ENCODE measurements around the gene MAML2. TPM values are rescaled to one million over a fixed set of nuclear protein-coding genes. Genes with fewer than 3 reads are reported as not detected.

The MAML2 gene
- 10 to 100 TPM; 29.2 to 34.9 TPM for total RNA-seq
- 20.9 to 63.5 reads per million in 2 donors for total RNA-seq

- no peaks in the 10 kb centered on the region for H3K9me3 ChIP-seq (ENCODE audit: control insufficient read depth, low read length, poor library complexity, severe bottlenecking)
- DNase-seq (peak; percentile 81 to 88 (median 81)), ATAC-seq (peak; percentile 92)
- H3K27me3 Mint-ChIP-seq = no peaks in the 10 kb centered on the region
- peak within 1 kb of the TSS; percentile 97 for H3K27ac Mint-ChIP-seq
- peak within 1 kb of the TSS; percentile 98 for H3K4me3 Mint-ChIP-seq
- peaks cover 8% of the 10 kb centered on the region for H3K36me3 Mint-ChIP-seq (ENCODE audit: low read depth)
- peaks cover 41% of the 10 kb centered on the region for H3K4me1 Mint-ChIP-seq
These were observed at the start of gene MAML2 for GRCh38 chr11:96342961-96343711. Gene MAML2 (minus strand): TSS chr11:96343195. CDS start chr11:96341895, 1,300 bp downstream.

- no peak for DNase-seq
- H3K36me3 Mint-ChIP-seq (ENCODE audit: low read depth) = no peaks in the 10 kb centered on the region
- no peaks in the 10 kb centered on the region for H3K27me3 Mint-ChIP-seq
- ATAC-seq = no peak
- no peaks in the 10 kb centered on the region for H3K9me3 ChIP-seq (ENCODE audit: control insufficient read depth, low read length, poor library complexity, severe bottlenecking)
- peak overlapping the region; percentile 8 for H3K27ac Mint-ChIP-seq
- H3K4me3 Mint-ChIP-seq = no peak overlapping the region
- peaks cover 17% of the 10 kb centered on the region for H3K4me1 Mint-ChIP-seq
These were observed 48.8 kb upstream of the MAML2 start for GRCh38 chr11:96391698-96392307.

GRCh38 chr11:96390488-96390792 lies 47.4 kb upstream of the MAML2 start:
- DNase-seq = no peak
- Mint-ChIP-seq H3K4me1 (peaks cover 15% of the 10 kb centered on the region), H3K27me3 (no peaks in the 10 kb centered on the region)

GRCh38 chr11:96389720-96390487 lies 46.9 kb upstream of the MAML2 start, which contains the start of the genes CCDC82 and JRKL:
Gene CCDC82 (minus strand): TSS chr11:96389912. CDS start chr11:96384747, 5,165 bp downstream.
Gene JRKL (plus strand): TSS chr11:96390013. CDS start chr11:96390650, 637 bp downstream.
- peak within 1 kb of the TSS; percentile 67 for H3K27ac Mint-ChIP-seq
- H3K9me3 ChIP-seq (ENCODE audit: control insufficient read depth, low read length, poor library complexity, severe bottlenecking) = no peaks in the 10 kb centered on the region
- peak; percentile 97 for ATAC-seq
- no peaks in the 10 kb centered on the region for H3K27me3 Mint-ChIP-seq
- no peaks in the 10 kb centered on the region for H3K36me3 Mint-ChIP-seq (ENCODE audit: low read depth)
- peaks cover 20% of the 10 kb centered on the region for H3K4me1 Mint-ChIP-seq
- DNase-seq = peak; percentile 97 to 98 (median 98)
- peak within 1 kb of the TSS; percentile 88 for H3K4me3 Mint-ChIP-seq

More at GRCh38 chr11:96390488-96390792, 47.4 kb upstream of the MAML2 start:
- Mint-ChIP-seq H3K4me3 (peak overlapping the region; percentile 88), H3K27ac (peak overlapping the region; percentile 67), H3K36me3 (ENCODE audit: low read depth) (no peaks in the 10 kb centered on the region)
- no peak for ATAC-seq
- no peaks in the 10 kb centered on the region for H3K9me3 ChIP-seq (ENCODE audit: control insufficient read depth, low read length, poor library complexity, severe bottlenecking)

GRCh38 chr11:96388891-96389719 lies 46.1 kb upstream of the MAML2 start:
- H3K36me3 Mint-ChIP-seq (ENCODE audit: low read depth) = peaks cover 4% of the 10 kb centered on the region
- H3K27me3 Mint-ChIP-seq = no peaks in the 10 kb centered on the region
- no peak for DNase-seq
- H3K9me3 ChIP-seq (ENCODE audit: control insufficient read depth, low read length, poor library complexity, severe bottlenecking) = no peaks in the 10 kb centered on the region
- H3K4me1 Mint-ChIP-seq = peaks cover 25% of the 10 kb centered on the region
- peak; percentile 64 for ATAC-seq
- peak overlapping the region; percentile 88 for H3K4me3 Mint-ChIP-seq
- peak overlapping the region; percentile 67 for H3K27ac Mint-ChIP-seq

- ATAC-seq (no peak), DNase-seq (no peak)
- Mint-ChIP-seq H3K36me3 (ENCODE audit: low read depth) (peaks cover 9% of the 10 kb centered on the region), H3K27me3 (no peaks in the 10 kb centered on the region), H3K4me3 (no peak overlapping the region), H3K27ac (no peak overlapping the region), H3K4me1 (peaks cover 27% of the 10 kb centered on the region)
- no peaks in the 10 kb centered on the region for H3K9me3 ChIP-seq (ENCODE audit: control insufficient read depth, low read length, poor library complexity, severe bottlenecking)
These were observed 42.2 kb upstream of the MAML2 start for GRCh38 chr11:96385187-96385586.

GRCh38 chr11:96384156-96384555 lies 41.2 kb upstream of the MAML2 start:
- ATAC-seq = no peak
- H3K27me3 Mint-ChIP-seq = no peaks in the 10 kb centered on the region
- H3K36me3 Mint-ChIP-seq (ENCODE audit: low read depth) = peaks cover 12% of the 10 kb centered on the region
- H3K27ac Mint-ChIP-seq = peak overlapping the region; percentile 17
- H3K4me1 Mint-ChIP-seq = peaks cover 30% of the 10 kb centered on the region
- H3K4me3 Mint-ChIP-seq = no peak overlapping the region
- H3K9me3 ChIP-seq (ENCODE audit: control insufficient read depth, low read length, poor library complexity, severe bottlenecking) = no peaks in the 10 kb centered on the region
- no peak for DNase-seq

- Mint-ChIP-seq H3K36me3 (ENCODE audit: low read depth) (peaks cover 10% of the 10 kb centered on the region), H3K27ac (no peak overlapping the region), H3K27me3 (no peaks in the 10 kb centered on the region), H3K4me3 (no peak overlapping the region), H3K4me1 (peaks cover 11% of the 10 kb centered on the region)
- H3K9me3 ChIP-seq (ENCODE audit: control insufficient read depth, low read length, poor library complexity, severe bottlenecking) = no peaks in the 10 kb centered on the region
- DNase-seq (no peak), ATAC-seq (no peak)
These were observed 33.8 kb upstream of the MAML2 start for GRCh38 chr11:96376796-96377195.

- H3K27me3 Mint-ChIP-seq = no peaks in the 10 kb centered on the region
- no peaks in the 10 kb centered on the region for H3K9me3 ChIP-seq (ENCODE audit: control insufficient read depth, low read length, poor library complexity, severe bottlenecking)
These were observed 30.8 kb upstream of the MAML2 start for GRCh38 chr11:96373826-96374225.

GRCh38 chr11:96367342-96367741 lies 24.3 kb upstream of the MAML2 start:
- no peak overlapping the region for H3K4me3 Mint-ChIP-seq
- no peak for ATAC-seq
- H3K27ac Mint-ChIP-seq = no peak overlapping the region
- peaks cover 7% of the 10 kb centered on the region for H3K36me3 Mint-ChIP-seq (ENCODE audit: low read depth)
- DNase-seq = no peak
- peaks cover 3% of the 10 kb centered on the region for H3K4me1 Mint-ChIP-seq
- no peaks in the 10 kb centered on the region for H3K27me3 Mint-ChIP-seq
- no peaks in the 10 kb centered on the region for H3K9me3 ChIP-seq (ENCODE audit: control insufficient read depth, low read length, poor library complexity, severe bottlenecking)

More at GRCh38 chr11:96373826-96374225, 30.8 kb upstream of the MAML2 start:
- no peak overlapping the region for H3K27ac Mint-ChIP-seq
- H3K4me1 Mint-ChIP-seq = peaks cover 4% of the 10 kb centered on the region
- no peak for ATAC-seq
- DNase-seq = no peak
- peaks cover 10% of the 10 kb centered on the region for H3K36me3 Mint-ChIP-seq (ENCODE audit: low read depth)
- no peak overlapping the region for H3K4me3 Mint-ChIP-seq

- Mint-ChIP-seq H3K4me1 (peaks cover 3% of the 10 kb centered on the region), H3K27ac (no peak overlapping the region), H3K36me3 (ENCODE audit: low read depth) (no peaks in the 10 kb centered on the region), H3K4me3 (no peak overlapping the region), H3K27me3 (no peaks in the 10 kb centered on the region)
- ATAC-seq (no peak), DNase-seq (no peak)
- no peaks in the 10 kb centered on the region for H3K9me3 ChIP-seq (ENCODE audit: control insufficient read depth, low read length, poor library complexity, severe bottlenecking)
These were observed 23.0 kb upstream of the MAML2 start for GRCh38 chr11:96366024-96366423.

GRCh38 chr11:96365493-96365892 lies 22.5 kb upstream of the MAML2 start:
- no peak overlapping the region for H3K4me3 Mint-ChIP-seq
- H3K4me1 Mint-ChIP-seq = peaks cover 3% of the 10 kb centered on the region
- no peaks in the 10 kb centered on the region for H3K9me3 ChIP-seq (ENCODE audit: control insufficient read depth, low read length, poor library complexity, severe bottlenecking)
- H3K27ac Mint-ChIP-seq = no peak overlapping the region
- no peak for DNase-seq
- H3K27me3 Mint-ChIP-seq = no peaks in the 10 kb centered on the region
- ATAC-seq = no peak
- H3K36me3 Mint-ChIP-seq (ENCODE audit: low read depth) = no peaks in the 10 kb centered on the region
